LNCaP clone FGC (cell line): ENCODE results near the gene NBDY.

ENCODE experiments used
- DNase-seq: peaks from one replicate; pipeline ENCODE4 v3.0.0-alpha.2; 2011; ENCODE audit warnings: low read depth
- H3K4me3 ChIP-seq: 2 replicates; pipeline ENCODE4 v1.5.1; 2011; ENCODE audit warnings: mild to moderate bottlenecking, low read depth, low read length, control low read depth
- CTCF ChIP-seq: IDR thresholded peaks from 2 replicates; pipeline ENCODE4 v1.5.1; 2012; ENCODE audit warnings: mild to moderate bottlenecking; ENCODE audit not compliant: control insufficient read depth, insufficient read depth; ENCODE audit errors: extremely low read depth

NBDY gene

GRCh38 chrX:56785442-56785841 lies 56.4 kb downstream of the NBDY start:
- TF ChIP-seq CTCF = no peak
- no peak overlapping the region for H3K4me3 ChIP-seq
- DNase-seq = no peak

GRCh38 chrX:56786889-56787733 lies 58.1 kb downstream of the NBDY start:
- no peak for DNase-seq
- TF ChIP-seq CTCF = no peak
- no peak overlapping the region for H3K4me3 ChIP-seq

GRCh38 chrX:56787734-56788152 lies 58.7 kb downstream of the NBDY start:
- DNase-seq = no peak
- no peak overlapping the region for H3K4me3 ChIP-seq
- TF ChIP-seq CTCF = no peak

GRCh38 chrX:56788229-56788628 lies 59.2 kb downstream of the NBDY start:
- H3K4me3 ChIP-seq = no peak overlapping the region
- no peak for DNase-seq
- TF ChIP-seq CTCF = no peak

DNA sequence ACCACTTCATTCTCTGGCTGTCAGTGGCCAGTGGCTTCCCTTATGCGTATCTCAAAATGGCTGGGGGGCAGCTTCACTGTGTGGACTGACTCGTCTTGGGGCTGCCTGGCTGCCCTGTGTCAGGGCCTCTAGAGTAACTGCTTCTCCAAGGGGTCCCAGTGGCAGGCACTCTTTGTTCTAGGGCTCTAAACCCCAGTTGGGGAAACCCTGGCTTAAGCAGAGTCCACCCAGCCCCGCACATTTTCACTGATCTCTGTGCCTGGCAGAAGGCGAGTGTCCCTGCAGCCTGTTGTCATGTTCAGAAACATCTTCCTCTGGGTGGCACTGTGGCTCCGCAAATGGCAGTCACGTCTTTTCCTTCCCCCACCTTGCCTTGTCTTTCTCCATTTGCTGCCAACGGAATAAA lies 59.7 kb downstream of the NBDY start:
- TF ChIP-seq CTCF = no peak
- no peak for DNase-seq
- H3K4me3 ChIP-seq = no peak overlapping the region

DNA sequence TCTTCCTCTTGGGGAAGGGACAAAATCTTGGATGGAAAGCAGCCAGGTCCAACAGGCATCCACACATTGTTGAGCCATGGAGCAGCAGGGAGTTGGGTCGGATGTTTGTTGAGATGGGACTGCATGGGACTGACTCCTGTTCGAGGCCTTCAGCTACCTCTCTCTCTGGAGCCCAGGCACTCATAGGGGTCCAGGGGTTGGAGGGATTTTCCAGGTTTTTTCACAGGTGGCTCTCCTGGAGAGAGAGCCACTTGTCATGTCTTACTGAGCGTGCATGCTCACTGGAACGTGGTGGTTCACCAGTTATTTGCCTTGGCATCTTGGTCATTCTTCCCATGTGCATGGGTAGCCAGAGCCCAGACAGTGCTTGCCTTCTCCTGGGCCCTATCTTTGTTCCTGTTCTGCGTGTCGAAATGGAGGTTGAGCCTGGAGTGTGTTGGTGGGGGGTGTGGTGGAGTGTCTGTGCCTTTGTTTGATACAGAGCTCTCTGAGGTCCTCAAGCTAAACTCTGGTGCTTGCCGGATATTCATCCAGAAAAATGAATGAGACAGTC lies 60.6 kb downstream of the NBDY start:
- TF ChIP-seq CTCF = no peak
- no peak overlapping the region for H3K4me3 ChIP-seq
- DNase-seq = no peak
